M059J (cell line): ENCODE results near the gene GATB. TPM values are rescaled to one million over a fixed set of nuclear protein-coding genes. Genes with fewer than 3 reads are reported as not detected.
A peak's percentile ranks its signal among the peaks of the same experiment; 100 is the strongest.

Source experiments
- DNase-seq: peaks from one replicate; pipeline ENCODE4 v3.0.0-alpha.2; 2012; ENCODE audit warnings: low read depth
- total RNA-seq: library from RNA; depleted of rRNA; stranded (reverse); fragments of >200 nt; shearing (Covaris generic); gene quantifications from 2 replicates; pipeline ENCODE4 v1.2.3, GENCODE V29; 2014

GATB gene
- total RNA-seq, 1 experiment from 2014 or later = 31.7 TPM

GRCh38 chr4:151698213-151698612 lies 62.6 kb downstream of the GATB start:
- DNase-seq = no peak

DNA sequence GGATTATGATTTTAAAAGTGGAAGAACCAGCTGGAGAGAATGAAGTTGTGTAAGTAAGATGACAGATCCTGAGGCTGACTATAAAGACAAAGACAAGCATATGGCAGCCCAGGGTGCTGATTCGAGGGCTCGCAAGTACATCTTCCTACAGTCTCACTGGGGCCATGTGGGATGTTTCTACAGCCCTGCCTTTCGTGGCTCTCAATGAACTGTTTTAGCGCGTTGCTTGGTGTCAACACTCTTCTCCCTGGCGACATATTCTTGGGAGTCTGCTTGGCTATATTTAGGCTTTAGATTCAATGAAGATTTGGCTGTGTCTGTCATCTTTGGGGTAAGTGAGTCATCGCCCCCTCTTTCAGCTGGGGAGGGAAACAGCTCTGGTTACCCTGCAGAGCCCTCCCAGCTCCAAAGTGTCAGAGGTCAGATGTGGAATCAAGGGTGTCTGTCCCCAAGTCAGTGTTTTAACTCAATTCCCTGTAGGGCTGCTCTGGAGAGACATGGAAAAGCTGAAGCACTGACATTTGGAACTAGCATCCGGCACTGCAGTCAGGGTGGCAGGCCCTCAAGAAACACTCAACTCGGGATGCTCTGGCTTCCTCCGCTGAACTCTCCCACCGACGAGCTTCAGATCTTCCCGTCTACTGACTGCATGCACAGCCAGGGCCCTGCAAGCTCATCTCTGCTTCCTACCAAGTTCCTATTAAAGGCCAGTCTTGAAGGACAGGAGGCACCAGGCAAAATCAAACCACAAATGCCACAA lies 65.7 kb downstream of the GATB start:
- peak; percentile 34 for DNase-seq

DNA sequence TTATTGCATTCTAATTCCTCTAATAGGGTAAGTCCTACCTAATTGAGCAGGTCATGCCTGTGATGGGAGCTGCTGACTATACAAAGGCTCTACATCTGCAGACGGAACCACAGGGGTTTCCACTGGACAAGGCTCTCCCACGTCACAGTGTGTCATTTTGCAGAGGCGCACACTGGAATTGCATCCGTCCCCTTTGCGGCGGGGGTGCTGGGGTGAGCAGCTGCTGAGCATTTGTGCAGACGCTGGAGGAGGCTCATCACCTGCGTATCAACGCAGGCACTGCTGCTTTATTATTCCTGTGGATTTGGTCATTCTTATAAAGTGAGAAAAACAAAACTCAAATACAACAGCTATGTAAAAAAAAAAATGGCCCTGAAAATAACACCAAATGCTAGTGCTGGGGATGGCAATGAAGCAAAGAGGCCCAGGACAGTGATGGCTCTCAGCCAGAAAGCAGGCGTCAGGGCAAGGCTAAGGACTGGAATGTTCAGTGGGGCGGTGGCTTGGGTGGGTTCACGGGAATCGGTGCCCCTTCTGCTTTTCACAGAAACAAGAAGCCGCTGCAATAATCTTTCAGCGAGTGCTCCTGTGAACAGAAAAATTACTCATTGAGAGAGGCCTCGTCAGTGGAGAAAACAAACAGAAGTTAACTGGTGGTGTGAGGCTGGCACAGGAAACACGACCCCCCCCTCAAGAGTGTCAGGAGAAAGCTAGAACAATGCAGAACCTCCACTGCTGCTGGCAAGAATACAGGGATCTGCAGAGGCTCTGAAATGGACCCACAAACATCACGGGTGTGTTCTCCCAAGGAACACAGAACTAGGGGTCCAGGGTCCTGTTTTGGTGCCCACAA lies 67.8 kb downstream of the GATB start:
- no peak for DNase-seq

DNA sequence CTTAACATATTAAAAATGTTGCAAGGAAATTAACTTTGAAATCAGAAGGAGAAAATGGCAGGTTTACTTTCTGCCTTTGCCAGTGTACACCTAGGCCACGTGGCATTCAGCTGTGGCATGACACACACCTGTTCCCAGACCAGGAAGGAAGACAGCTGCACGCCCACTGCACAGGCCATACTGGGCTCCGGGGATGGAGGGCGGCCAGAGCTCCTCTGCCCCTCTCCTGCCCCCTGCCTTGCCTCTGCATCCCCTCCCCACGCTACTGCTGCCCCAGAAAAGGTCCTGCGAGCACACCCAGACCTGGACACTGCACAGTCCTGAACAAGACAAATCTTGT lies 68.4 kb downstream of the GATB start:
- DNase-seq = no peak

- no peak for DNase-seq
These were observed 69.0 kb downstream of the GATB start for GRCh38 chr4:151691639-151692442.

DNA sequence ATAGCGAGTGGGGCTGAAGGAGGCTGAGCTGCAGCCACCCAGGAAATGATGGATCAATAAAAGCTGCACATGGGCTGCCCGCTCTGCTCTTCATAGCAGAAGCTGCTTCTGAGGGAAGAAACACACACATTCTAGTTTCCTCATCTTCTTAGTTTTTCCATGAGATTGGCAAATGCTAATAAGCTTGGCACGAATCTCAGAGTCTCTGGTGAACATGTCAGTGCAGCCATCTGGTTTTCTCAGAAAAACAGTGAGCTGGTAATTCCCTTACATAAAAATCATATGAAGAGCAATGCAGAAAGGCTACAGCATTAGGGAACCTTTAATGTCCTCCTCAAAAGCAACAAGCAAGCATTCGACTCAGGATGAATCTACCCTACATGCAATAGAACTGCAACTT lies 69.9 kb downstream of the GATB start:
- no peak for DNase-seq

DNA sequence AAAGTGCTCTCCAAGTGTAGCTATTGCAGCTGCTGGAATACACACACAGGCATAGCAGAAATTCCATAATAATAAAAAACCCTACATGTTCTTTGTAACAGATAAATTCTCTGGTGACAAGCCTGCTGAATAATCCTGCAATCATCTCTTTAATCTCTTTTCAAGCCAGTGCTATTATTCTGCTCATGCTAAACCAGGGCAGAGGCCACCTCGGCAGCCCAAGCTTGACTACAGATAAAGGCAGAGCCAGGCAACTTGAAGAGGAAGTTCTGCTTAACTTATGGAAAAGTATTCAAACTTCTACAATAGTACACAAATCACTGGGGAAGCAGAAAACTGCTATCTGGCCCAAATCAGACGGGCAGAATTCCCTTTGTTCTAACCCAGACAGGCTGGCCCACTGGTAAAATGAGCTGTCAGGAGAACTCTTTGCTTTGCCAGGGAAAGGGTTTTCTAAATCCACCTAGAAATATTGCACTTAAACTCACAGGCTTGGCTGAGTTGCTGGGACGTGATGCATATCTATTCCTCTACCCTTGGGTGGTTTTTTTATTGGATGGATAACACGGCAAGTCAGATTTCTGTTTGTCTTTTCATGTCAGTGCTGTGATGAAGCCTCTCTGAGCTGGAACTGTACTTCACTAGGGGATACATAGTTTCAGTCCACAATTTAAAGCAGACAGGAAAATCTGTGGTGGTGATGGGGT lies 70.5 kb downstream of the GATB start:
- DNase-seq = peak; percentile 63

DNA sequence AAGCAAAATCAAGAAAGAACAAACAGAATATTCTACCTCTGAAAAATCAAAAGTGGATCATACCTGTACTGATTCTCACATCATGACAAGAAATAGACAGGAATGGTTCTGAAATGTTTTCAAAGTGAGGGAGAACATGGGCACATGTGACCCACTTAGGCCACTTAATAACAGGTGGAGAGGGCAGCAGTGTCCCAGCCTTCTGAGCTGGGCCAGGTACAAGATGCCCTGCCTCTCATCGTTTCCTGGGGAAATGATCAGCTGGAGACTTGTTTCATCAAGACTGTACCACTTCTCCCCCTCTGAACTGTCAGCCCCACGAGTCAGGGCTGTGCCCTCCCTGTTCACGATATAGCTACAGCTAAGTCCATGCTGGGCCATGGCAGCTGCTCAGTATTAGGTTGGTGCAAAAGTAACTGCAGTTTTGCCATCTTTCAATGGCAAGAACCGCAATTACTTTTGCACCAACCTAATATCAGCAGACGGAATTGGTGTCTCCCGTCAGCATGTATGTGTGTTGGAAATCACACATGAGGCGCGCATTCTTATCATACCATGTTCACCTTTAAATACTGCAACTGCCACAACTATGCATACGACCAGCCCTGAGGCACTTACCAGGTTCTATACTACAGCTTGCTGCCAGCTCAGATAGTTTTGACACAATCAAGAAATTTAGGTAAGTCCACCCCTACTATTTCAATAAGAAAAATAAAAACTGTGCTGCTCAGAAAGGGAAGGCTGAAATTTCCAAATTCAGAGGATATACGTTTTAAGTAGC lies 71.4 kb downstream of the GATB start:
- no peak for DNase-seq

- no peak for DNase-seq
These were observed 72.1 kb downstream of the GATB start for GRCh38 chr4:151688785-151689043.

GRCh38 chr4:151688003-151688784 lies 72.6 kb downstream of the GATB start:
- DNase-seq = peak; percentile 85

- peak; percentile 92 for DNase-seq
These were observed 73.7 kb downstream of the GATB start for GRCh38 chr4:151687021-151687640.

DNA sequence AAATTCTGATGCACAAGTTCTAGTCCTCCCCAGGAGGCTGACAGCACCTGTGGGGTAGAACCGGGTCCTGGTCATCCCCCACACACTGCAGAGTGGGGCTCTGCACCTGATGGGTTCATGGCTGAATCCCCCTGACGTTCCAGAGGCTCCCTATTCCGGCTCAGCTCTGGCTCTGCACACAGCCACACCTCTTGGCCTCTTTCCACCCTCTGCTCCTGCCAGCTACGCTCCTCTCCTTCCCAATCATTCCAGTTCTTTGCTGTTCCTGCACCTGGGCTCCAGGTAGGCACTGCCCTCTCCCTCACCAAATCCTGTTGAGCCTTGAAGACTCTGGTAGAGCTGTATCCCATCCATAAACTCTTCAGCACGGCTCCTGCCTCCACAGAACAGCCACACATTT lies 75.5 kb downstream of the GATB start:
- DNase-seq = no peak

DNA sequence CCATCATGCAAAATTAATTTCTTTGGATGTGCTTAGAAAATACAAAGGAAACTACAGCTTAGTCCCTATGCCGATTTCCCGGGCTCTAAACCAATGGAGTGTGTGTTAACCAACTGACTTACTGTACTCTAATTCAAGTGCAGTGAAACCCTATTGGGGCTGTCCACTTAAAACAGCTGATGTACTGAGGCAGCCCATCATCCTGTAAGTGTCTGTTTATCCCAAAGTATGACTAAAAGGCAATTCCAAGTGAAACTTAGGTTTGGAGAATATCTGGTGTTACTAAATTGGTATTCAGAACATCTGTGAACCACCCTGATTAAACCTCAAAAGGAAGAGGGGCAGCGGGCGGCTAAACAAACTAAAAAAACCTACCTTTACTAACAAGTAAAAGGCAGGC lies 79.7 kb downstream of the GATB start:
- no peak for DNase-seq

DNA sequence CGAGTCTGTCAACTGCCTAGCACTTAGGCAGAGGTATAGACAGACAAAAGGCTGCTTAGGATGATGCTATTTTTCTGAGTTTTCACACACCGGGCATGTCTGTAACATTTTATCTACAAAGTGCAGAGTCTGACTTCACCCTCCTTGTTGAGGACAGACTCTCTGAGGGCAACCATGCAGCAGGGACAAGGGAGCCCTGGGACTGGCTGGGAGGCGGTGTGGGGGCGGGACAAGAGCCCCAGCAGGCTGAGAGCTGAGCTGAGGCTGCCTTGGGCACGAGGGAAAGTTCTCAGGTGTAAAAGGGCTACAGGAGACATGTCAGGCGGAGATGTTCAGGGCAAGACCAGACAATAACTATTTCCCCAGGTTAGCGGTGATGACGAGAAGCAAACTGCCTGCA lies 81.6 kb downstream of the GATB start:
- no peak for DNase-seq

- DNase-seq = no peak
These were observed 82.5 kb downstream of the GATB start for GRCh38 chr4:151678048-151678872.

DNA sequence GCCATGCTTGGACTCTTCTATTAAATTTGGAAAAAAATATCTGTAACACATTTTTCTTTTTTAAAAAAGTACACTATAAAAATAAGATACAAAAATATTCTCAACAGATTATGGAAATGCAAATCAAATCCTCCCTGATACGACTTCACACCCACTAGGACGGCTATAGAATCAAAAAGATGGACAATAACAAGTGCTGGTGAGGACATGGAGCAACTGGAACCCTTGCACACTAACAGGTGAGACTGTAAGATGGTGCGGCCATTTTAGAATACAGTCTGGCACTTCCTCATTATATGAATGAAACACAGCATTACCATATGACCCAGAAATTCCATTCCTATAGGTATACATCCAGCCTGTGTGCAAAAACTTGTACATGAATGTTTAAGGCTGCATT lies 83.6 kb downstream of the GATB start:
- no peak for DNase-seq

- peak; percentile 84 for DNase-seq
These were observed 84.5 kb downstream of the GATB start for GRCh38 chr4:151676301-151676700.

DNA sequence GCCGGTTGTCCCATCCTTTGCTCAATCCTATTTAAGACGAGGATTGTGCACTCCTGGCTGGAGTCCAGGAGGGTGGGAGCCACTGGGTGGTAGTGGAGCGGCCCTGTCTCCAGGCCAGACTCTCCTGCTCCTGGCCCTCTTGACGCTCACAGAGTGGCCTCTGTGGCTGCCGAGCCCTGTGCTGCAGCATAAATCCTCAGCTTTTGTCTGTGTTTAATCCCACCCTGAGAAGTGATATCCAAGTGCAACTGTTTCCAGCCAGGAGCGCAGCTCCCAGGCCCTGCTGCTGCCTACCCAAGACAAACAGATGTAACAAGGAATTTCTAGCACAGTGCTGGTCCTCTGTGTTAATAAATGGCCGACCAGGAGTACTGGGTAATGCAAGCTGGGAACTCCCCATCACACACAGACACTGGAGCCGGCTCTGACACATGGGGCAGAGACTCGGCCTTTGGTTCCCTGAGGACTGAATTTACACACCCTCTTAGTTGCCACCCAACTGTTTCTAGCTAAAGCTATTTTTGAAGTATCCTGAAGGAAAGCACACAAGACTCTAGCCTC lies 85.3 kb downstream of the GATB start:
- DNase-seq = no peak
